Measurements from ENCODE around the gene VPS72.
"Not testable (repeated sequence)": the region's sequence is repeated elsewhere in the genome, so short reads cannot be mapped to it uniquely, and the experiment has no call there.

VPS72 gene

DNA sequence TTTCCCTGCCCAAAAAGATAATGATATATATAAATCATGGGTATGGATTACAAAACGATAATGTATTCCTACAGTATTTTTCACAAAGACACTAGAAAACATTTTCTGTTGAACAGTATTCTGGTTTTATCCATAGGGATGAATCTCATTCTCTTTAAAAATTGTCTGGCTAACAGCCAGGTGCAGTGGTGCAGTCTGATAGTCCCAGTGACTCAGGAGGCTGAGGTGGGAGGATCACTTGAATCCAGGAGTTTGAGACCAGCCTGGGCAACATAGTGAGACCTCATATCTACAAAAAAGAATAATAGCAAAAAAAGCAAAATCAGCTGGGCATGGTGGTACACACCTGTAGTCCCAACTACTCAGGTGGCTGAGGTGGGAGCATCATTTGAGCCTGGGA, 31.6 kb upstream of the VPS72 start:
- DNase-seq (ENCODE audit: low read depth) = no peak
- no peak overlapping the region for H3K4me3 ChIP-seq (ENCODE audit: low read depth, low read length)
- TF ChIP-seq MYC (IDR thresholded peaks at IDR 0.05; ENCODE audit: low read depth, low read length) (no peak), POLR2A (IDR thresholded peaks at IDR 0.05; ENCODE audit: extremely low read depth, insufficient read length) (no peak)
- TF ChIP-seq, protein P1, sequence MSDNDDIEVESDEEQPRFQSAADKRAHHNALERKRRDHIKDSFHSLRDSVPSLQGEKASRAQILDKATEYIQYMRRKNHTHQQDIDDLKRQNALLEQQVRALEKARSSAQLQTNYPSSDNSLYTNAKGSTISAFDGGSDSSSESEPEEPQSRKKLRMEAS (IDR thresholded peaks at IDR 0.05; ENCODE audit: low read depth, low read length) = no peak
- TF ChIP-seq, protein P2, sequence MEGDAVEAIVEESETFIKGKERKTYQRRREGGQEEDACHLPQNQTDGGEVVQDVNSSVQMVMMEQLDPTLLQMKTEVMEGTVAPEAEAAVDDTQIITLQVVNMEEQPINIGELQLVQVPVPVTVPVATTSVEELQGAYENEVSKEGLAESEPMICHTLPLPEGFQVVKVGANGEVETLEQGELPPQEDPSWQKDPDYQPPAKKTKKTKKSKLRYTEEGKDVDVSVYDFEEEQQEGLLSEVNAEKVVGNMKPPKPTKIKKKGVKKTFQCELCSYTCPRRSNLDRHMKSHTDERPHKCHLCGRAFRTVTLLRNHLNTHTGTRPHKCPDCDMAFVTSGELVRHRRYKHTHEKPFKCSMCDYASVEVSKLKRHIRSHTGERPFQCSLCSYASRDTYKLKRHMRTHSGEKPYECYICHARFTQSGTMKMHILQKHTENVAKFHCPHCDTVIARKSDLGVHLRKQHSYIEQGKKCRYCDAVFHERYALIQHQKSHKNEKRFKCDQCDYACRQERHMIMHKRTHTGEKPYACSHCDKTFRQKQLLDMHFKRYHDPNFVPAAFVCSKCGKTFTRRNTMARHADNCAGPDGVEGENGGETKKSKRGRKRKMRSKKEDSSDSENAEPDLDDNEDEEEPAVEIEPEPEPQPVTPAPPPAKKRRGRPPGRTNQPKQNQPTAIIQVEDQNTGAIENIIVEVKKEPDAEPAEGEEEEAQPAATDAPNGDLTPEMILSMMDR (IDR thresholded peaks at IDR 0.05; ENCODE audit: low read depth, low read length) = no peak

DNA sequence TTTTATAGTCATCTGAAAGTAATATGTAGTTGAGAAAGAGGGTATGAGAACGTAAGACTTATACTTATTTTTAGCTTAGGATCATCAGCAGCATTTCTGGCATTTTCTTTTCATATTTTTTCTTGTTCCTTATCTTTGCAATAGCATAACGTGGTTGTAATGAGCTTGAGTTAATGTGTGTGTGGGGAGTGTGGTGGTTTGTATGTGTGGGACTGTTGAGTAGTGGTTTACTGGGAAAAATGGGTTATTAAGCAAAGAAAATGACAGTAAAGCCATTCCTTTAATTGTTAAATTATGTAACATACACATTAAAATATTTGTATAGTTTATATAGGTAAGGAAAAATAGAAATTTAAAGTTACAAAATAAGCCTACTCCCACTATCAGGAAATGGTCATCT, 23.6 kb upstream of the VPS72 start:
- no peak for TF ChIP-seq POLR2A (IDR thresholded peaks at IDR 0.05; ENCODE audit: extremely low read depth, insufficient read length)
- TF ChIP-seq, protein P1 (IDR thresholded peaks at IDR 0.05; ENCODE audit: low read depth, low read length) = no peak
- TF ChIP-seq MYC (IDR thresholded peaks at IDR 0.05; ENCODE audit: low read depth, low read length) = no peak
- TF ChIP-seq, protein P2 (IDR thresholded peaks at IDR 0.05; ENCODE audit: low read depth, low read length) = no peak
- no peak overlapping the region for H3K4me3 ChIP-seq (ENCODE audit: low read depth, low read length)
- no peak for DNase-seq (ENCODE audit: low read depth)

DNA sequence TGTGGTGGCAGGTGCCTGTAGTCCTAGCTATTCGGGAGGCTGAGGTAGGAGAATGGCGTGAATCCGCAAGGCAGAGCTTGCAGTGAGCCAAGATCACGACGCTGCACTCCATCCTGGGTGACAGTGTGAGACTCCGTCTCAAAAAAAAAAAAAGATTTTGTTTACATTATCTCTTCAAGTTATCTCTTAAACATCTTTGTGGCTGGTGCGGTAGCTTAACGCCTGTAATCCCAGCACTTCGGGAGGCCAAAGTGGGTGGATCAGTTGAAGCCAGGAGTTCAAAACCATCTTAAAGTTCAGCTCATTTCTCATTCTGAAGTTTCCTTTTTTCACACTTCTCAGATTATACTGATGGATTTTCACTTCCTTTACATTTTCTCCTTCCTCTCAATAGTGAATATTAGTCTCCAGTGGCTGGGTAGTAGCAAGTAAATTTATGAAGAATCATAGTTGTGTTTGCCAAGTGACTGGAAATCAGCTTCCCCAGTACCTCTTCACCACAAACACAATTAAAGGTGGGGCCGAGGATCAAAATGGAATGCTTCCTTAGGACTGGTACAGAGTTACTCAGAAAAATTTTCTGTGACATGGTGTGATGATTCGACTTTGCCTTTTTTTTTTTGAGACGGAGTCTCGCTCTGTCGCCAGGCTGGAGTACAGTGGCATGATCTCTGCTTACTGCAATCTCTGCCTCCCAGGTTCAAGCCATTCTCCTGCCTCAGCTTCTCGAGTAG, 22.1 kb upstream of the VPS72 start:
- DNase-seq (ENCODE audit: low read depth) = no peak
- no peak for TF ChIP-seq POLR2A (IDR thresholded peaks at IDR 0.05; ENCODE audit: extremely low read depth, insufficient read length)
- no peak for TF ChIP-seq MYC (IDR thresholded peaks at IDR 0.05; ENCODE audit: low read depth, low read length)
- TF ChIP-seq, protein P1 (IDR thresholded peaks at IDR 0.05; ENCODE audit: low read depth, low read length) = no peak
- TF ChIP-seq, protein P2 (IDR thresholded peaks at IDR 0.05; ENCODE audit: low read depth, low read length) = no peak
- H3K4me3 ChIP-seq (ENCODE audit: low read depth, low read length) = no peak overlapping the region

DNA sequence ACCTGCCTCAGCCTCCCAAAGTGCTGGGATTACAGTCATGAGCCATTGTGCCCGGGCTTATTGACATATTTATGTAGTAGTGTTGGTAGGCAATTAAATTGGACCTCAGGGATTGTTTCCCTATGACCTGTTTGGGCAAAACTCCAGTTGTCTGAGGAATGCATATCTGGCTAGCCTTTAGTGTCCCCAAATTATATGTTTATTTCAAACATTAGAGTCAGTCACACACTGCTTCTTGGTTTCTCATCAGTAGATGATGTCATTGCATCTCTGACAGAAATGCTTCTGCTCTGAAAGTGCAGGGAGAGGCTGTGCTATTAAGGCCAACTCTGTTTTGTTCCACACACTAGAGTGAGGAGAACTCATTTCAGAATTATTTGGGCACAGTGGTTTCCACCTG, 20.8 kb upstream of the VPS72 start:
- no peak for TF ChIP-seq POLR2A (IDR thresholded peaks at IDR 0.05; ENCODE audit: extremely low read depth, insufficient read length)
- TF ChIP-seq, protein P1 (IDR thresholded peaks at IDR 0.05; ENCODE audit: low read depth, low read length) = no peak
- TF ChIP-seq, protein P2 (IDR thresholded peaks at IDR 0.05; ENCODE audit: low read depth, low read length) = no peak
- TF ChIP-seq MYC (IDR thresholded peaks at IDR 0.05; ENCODE audit: low read depth, low read length) = no peak
- DNase-seq (ENCODE audit: low read depth) = no peak
- no peak overlapping the region for H3K4me3 ChIP-seq (ENCODE audit: low read depth, low read length)

DNA sequence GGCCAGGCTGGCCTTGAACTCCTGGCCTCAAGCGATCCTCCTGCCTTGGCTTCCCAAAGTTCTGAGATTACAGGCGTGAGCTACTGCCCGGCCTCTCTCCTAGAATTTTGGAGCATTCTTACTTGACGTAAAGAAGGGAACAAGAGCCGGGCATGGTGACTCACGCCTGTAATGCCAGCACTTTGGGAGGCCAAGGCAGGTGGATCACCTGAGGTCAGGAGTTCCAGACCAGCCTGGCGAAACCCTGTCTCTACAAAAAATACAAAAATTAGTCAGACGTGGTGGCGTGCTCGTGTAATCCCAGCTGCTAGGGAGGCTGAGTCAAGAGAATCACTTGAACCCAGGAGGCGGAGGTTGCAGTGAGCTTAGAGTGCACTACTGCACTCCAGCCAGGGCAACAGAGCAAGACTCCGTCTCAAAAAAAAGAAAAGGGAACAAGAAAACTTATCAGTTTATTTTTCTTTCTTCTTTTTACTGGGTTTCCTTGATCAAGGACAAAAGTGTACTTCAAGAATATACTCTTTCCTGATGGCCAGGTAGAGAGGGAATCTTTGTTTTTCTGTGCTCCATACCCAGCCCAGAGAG, 15.5 kb upstream of the VPS72 start:
- H3K4me3 ChIP-seq (ENCODE audit: low read depth, low read length); DNase-seq (ENCODE audit: low read depth): not testable (repeated sequence)

DNA sequence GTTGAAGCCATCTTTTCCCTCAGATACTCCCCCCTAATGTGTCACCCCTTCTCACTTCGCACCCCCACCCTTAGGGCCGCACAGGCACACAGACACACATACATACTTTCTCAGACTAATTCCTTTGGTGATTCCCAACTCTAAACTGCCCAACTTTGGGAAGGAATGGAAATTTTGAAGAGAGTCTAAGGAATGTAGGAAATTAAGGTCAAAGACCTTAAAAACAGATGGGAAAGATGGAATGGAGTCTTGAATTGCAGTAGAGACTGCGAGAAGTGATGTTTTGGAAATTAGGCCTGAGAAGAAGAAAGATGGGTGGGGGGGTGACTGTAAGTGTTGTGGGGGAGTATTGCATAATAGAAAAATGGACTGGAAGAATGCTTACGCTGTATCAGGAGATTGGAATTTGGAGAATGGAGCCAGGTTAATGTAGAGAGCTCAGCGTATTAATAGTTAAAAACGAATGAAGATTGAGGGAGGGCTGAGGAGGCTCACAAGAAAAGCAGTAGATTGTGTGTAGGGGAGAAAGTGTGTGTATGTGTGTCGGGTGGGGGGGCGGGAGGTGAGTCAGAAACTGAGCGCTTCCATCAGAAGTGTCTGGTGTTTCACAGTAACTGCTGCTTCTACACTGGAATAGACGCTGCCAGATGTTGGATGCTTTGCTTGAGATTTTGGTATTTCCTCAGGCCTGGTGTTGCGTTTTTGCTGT, 10.0 kb upstream of the VPS72 start:
- TF ChIP-seq POLR2A (IDR thresholded peaks at IDR 0.05; ENCODE audit: extremely low read depth, insufficient read length) (no peak), MYC (IDR thresholded peaks at IDR 0.05; ENCODE audit: low read depth, low read length) (no peak)
- TF ChIP-seq, protein P1 (IDR thresholded peaks at IDR 0.05; ENCODE audit: low read depth, low read length) = no peak
- TF ChIP-seq, protein P2 (IDR thresholded peaks at IDR 0.05; ENCODE audit: low read depth, low read length) = no peak
- H3K4me3 ChIP-seq (ENCODE audit: low read depth, low read length) = peak overlapping the region; percentile 99
- peak; percentile 47 for DNase-seq (ENCODE audit: low read depth)

All from NB4 (cell line).